ENCODE results near the gene LOC101059915.

DNA sequence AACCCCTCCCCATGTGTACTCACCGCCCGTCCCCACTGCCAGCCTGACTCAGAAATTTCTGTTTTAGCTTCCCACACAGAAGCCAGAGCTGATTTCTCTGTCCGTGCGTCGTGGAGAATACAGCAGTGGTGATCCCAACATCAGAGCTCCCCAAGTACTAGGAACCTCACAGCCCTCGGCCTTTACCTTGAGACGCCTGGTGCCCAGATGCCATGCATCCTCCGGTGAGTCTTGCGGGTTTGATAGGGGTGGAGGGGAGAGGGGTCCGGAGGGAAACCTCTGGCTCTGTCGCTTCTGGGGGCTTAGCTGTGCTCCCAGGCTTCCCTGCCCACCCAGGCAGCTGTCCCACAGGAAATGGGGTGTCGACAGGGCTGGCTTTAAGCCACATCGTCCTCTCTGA is 2.1 kb downstream of the LOC101059915 start:
- TF ChIP-seq POLR2AphosphoS5 (IDR thresholded peaks at IDR 0.05; ENCODE audit: insufficient read depth in 1 of 2, low read depth in 1 of 2) = no peak
- TF ChIP-seq, protein P1, sequence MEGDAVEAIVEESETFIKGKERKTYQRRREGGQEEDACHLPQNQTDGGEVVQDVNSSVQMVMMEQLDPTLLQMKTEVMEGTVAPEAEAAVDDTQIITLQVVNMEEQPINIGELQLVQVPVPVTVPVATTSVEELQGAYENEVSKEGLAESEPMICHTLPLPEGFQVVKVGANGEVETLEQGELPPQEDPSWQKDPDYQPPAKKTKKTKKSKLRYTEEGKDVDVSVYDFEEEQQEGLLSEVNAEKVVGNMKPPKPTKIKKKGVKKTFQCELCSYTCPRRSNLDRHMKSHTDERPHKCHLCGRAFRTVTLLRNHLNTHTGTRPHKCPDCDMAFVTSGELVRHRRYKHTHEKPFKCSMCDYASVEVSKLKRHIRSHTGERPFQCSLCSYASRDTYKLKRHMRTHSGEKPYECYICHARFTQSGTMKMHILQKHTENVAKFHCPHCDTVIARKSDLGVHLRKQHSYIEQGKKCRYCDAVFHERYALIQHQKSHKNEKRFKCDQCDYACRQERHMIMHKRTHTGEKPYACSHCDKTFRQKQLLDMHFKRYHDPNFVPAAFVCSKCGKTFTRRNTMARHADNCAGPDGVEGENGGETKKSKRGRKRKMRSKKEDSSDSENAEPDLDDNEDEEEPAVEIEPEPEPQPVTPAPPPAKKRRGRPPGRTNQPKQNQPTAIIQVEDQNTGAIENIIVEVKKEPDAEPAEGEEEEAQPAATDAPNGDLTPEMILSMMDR (IDR thresholded peaks at IDR 0.05) = no peak

All from vagina (tissue), 2 donors.